ENCODE data around the gene LRRC8B.

DNA sequence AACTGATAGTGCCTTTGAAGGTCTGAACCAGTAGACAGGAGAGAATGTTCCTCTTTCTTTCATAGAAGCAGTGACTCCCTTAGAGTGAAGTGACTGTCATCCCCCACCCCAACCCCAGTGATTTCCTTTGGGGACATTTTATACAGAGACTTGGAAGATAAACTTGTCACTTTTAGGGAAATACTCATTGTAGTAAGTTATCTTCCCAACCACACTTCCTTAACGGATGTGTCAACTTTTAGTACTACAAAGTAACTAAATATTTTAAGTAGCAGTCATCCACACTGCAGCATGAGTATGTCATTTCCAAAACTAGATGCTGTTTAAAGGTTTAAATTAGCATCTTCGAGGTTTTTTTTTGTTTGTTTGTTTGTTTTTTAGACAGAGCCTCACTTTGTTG is 13.7 kb downstream of the LRRC8B start:
- TF ChIP-seq, protein P1, sequence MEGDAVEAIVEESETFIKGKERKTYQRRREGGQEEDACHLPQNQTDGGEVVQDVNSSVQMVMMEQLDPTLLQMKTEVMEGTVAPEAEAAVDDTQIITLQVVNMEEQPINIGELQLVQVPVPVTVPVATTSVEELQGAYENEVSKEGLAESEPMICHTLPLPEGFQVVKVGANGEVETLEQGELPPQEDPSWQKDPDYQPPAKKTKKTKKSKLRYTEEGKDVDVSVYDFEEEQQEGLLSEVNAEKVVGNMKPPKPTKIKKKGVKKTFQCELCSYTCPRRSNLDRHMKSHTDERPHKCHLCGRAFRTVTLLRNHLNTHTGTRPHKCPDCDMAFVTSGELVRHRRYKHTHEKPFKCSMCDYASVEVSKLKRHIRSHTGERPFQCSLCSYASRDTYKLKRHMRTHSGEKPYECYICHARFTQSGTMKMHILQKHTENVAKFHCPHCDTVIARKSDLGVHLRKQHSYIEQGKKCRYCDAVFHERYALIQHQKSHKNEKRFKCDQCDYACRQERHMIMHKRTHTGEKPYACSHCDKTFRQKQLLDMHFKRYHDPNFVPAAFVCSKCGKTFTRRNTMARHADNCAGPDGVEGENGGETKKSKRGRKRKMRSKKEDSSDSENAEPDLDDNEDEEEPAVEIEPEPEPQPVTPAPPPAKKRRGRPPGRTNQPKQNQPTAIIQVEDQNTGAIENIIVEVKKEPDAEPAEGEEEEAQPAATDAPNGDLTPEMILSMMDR (IDR thresholded peaks at IDR 0.05; ENCODE audit: low read depth, low read length): no peak
- no peak for TF ChIP-seq EZH2phosphoT487 (IDR thresholded peaks at IDR 0.05; ENCODE audit: low read depth)
